ENCODE results near the gene SLAMF8. TPM values are rescaled to one million over a fixed set of nuclear protein-coding genes. Genes with fewer than 3 reads are reported as not detected.

SLAMF8 gene
- total and polyA plus RNA-seq, 7 donors: 2.4 to 16.2 (median 4.8) TPM

- TF ChIP-seq CTCF (IDR thresholded peaks at IDR 0.05) (no peak), EP300 (IDR thresholded peaks at IDR 0.05) (no peak), POLR2AphosphoS5 (IDR thresholded peaks at IDR 0.05) (no peak)
- no peaks in the 10 kb centered on the region for H3K9me3 ChIP-seq
- no peak for DNase-seq
- no peaks in the 10 kb centered on the region for H3K36me3 ChIP-seq
- H3K27ac ChIP-seq: no peak overlapping the region
- WGBS, 2 donors: 20 to 55% methylated on average over 7 of the region's 7 CpGs
- no peaks in the 10 kb centered on the region for H3K4me1 ChIP-seq
- intact Hi-C loops (cut with DNase I): no loop called here
- peaks cover 0 to 19% (median 0%) of the 10 kb centered on the region in 3 donors for H3K27me3 ChIP-seq
- H3K4me3 ChIP-seq: no peak overlapping the region
Measured at GRCh38 chr1:159823406-159823805, 3.3 kb upstream of the SLAMF8 start.

- H3K36me3 ChIP-seq: no peaks in the 10 kb centered on the region
- no peaks in the 10 kb centered on the region for H3K9me3 ChIP-seq
- 68 to 75% methylated on average over 3 of the region's 3 CpGs for WGBS, 2 donors
- TF ChIP-seq POLR2A (IDR thresholded peaks at IDR 0.05): no peak
- TF ChIP-seq CTCF (IDR thresholded peaks at IDR 0.05): no peak
- TF ChIP-seq EP300 (IDR thresholded peaks at IDR 0.05): no peak
- TF ChIP-seq POLR2AphosphoS5 (IDR thresholded peaks at IDR 0.05): no peak
- H3K27ac ChIP-seq: no peak overlapping the region
- peaks cover 0 to 19% (median 0%) of the 10 kb centered on the region in 3 donors for H3K27me3 ChIP-seq
- intact Hi-C loops (cut with DNase I): no loop called here
- H3K4me3 ChIP-seq: no peak overlapping the region
- no peak for DNase-seq
- peaks cover 0 to 7% (median 3%) of the 10 kb centered on the region in 4 donors for H3K4me1 ChIP-seq
Measured at GRCh38 chr1:159825564-159825963, 1.1 kb upstream of the SLAMF8 start.

GRCh38 chr1:159827102-159827490 is 423 bp downstream of the SLAMF8 start:
- TF ChIP-seq POLR2AphosphoS5 (IDR thresholded peaks at IDR 0.05) (no peak), POLR2A (IDR thresholded peaks at IDR 0.05) (no peak), CTCF (IDR thresholded peaks at IDR 0.05) (no peak), EP300 (IDR thresholded peaks at IDR 0.05) (no peak)
- H3K27ac ChIP-seq: no peak overlapping the region
- 87 to 91% methylated on average over 6 of the region's 6 CpGs for WGBS, 2 donors
- H3K4me3 ChIP-seq: peak overlapping the region in 1 of 4 donors; percentile 20
- intact Hi-C loops (cut with DNase I): no loop called here
- peaks cover 0 to 7% (median 3%) of the 10 kb centered on the region in 4 donors for H3K4me1 ChIP-seq
- no peaks in the 10 kb centered on the region for H3K9me3 ChIP-seq
- no peak for DNase-seq
- H3K27me3 ChIP-seq: peaks cover 0 to 19% (median 0%) of the 10 kb centered on the region in 3 donors
- no peaks in the 10 kb centered on the region for H3K36me3 ChIP-seq

- H3K4me1 ChIP-seq: peaks cover 0 to 7% (median 3%) of the 10 kb centered on the region in 4 donors
- intact Hi-C loops (cut with DNase I): no loop called here
- whole genome bisulfite sequencing, 2 donors: 78 to 84% methylated on average over 3 of the region's 3 CpGs
- DNase-seq: no peak
- H3K27ac ChIP-seq: no peak overlapping the region
- TF ChIP-seq POLR2AphosphoS5 (IDR thresholded peaks at IDR 0.05) (no peak), EP300 (IDR thresholded peaks at IDR 0.05) (no peak), POLR2A (IDR thresholded peaks at IDR 0.05) (no peak), CTCF (IDR thresholded peaks at IDR 0.05) (no peak)
- no peaks in the 10 kb centered on the region for H3K36me3 ChIP-seq
- H3K9me3 ChIP-seq: no peaks in the 10 kb centered on the region
- peaks cover 0 to 19% (median 0%) of the 10 kb centered on the region in 3 donors for H3K27me3 ChIP-seq
- H3K4me3 ChIP-seq: peak overlapping the region in 1 of 4 donors; percentile 20
Measured at GRCh38 chr1:159827549-159827948, 876 bp downstream of the SLAMF8 start.

GRCh38 chr1:159828176-159828575 is 1.5 kb downstream of the SLAMF8 start:
- H3K4me3 ChIP-seq: no peak overlapping the region
- H3K27me3 ChIP-seq: peaks cover 0 to 13% (median 0%) of the 10 kb centered on the region in 3 donors
- peaks cover 0 to 7% (median 3%) of the 10 kb centered on the region in 4 donors for H3K4me1 ChIP-seq
- intact Hi-C loops (cut with DNase I): no loop called here
- H3K36me3 ChIP-seq: no peaks in the 10 kb centered on the region
- WGBS, 2 donors: 78 to 94% methylated on average over 3 of the region's 3 CpGs
- H3K9me3 ChIP-seq: no peaks in the 10 kb centered on the region
- TF ChIP-seq EP300 (IDR thresholded peaks at IDR 0.05): no peak
- TF ChIP-seq POLR2AphosphoS5 (IDR thresholded peaks at IDR 0.05): no peak
- no peak for TF ChIP-seq POLR2A (IDR thresholded peaks at IDR 0.05)
- TF ChIP-seq CTCF (IDR thresholded peaks at IDR 0.05): no peak
- no peak overlapping the region for H3K27ac ChIP-seq
- no peak for DNase-seq

Data from sigmoid colon (tissue), 7 donors.